Measurements from ENCODE around the gene IRAK1. TPM values are rescaled to one million over a fixed set of nuclear protein-coding genes. Genes with fewer than 3 reads are reported as not detected.

Gene IRAK1
- total RNA-seq, 2 donors from 2014 or later, result 71.0 to 83.9 TPM

DNA sequence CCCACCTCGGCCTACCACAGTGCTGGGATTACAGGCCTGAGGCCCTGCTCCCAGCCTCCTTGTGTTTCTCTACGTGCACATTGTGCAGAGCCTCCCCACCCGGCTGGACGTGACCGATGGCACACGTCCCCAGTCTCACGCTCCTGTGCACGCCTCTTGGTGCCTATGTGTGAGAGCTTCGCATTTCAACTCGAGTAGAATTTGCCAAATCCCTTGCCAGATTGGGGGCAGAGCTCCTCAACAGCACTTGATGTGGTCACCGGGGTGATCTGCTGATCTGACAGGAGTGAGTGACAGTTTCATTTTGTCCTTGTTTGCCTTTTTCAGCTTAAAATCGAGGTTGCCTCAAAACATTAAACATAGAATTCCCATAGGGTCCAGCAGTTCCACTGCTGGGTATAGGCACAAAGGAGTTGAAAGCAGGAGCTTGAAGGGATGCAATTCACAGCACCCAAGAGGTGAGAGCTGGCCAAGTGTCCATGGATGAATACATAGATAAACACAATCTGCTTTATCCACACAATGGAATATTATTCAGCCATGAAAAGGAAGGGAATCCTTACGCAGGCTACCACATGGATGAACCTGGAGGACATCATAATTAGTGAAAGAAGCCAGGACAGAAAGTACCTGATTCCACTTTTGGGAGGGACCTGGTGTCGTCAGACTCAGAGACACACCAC is 29.6 kb downstream of the IRAK1 start:
- ATAC-seq (ENCODE audit: insufficient number of reproducible peaks, low FRiP score, low read depth), result no peak

DNA sequence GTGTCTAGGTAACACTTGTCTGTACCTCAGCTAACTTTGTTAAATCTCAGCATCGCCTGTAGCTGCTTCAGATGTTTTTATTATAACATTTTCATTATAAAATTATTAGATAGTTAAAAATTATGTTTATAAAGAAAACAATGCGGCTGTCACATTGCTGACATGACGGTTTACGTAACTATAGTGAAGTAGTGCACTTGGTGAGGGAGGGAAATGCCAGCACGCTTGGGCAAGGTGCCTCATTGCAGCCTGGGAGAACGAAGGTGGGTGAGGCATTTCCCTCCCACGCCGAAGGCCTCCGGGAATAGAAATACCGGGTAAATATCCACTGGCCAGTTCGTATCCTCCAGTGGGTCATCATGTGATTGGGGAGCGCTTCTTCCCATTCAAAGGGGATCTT is 31.2 kb downstream of the IRAK1 start:
- H3K4me1 ChIP-seq (ENCODE audit: control insufficient read depth in 1 of 2, low read depth in 2 of 2), result peaks cover 0 to 6% of the 10 kb centered on the region in 2 donors
- no peak overlapping the region for H3K4me3 ChIP-seq
- H3K27me3 ChIP-seq (replicated peaks; ENCODE audit: insufficient read depth), result no peaks in the 10 kb centered on the region
- ATAC-seq (ENCODE audit: insufficient number of reproducible peaks, low FRiP score, low read depth) (no peak), DNase-seq (ENCODE audit: low spot score) (no peak)
- no peak overlapping the region for H3K27ac ChIP-seq
- no peaks in the 10 kb centered on the region for H3K36me3 ChIP-seq
- H3K9me3 ChIP-seq, result no peaks in the 10 kb centered on the region
- TF ChIP-seq, protein P1, sequence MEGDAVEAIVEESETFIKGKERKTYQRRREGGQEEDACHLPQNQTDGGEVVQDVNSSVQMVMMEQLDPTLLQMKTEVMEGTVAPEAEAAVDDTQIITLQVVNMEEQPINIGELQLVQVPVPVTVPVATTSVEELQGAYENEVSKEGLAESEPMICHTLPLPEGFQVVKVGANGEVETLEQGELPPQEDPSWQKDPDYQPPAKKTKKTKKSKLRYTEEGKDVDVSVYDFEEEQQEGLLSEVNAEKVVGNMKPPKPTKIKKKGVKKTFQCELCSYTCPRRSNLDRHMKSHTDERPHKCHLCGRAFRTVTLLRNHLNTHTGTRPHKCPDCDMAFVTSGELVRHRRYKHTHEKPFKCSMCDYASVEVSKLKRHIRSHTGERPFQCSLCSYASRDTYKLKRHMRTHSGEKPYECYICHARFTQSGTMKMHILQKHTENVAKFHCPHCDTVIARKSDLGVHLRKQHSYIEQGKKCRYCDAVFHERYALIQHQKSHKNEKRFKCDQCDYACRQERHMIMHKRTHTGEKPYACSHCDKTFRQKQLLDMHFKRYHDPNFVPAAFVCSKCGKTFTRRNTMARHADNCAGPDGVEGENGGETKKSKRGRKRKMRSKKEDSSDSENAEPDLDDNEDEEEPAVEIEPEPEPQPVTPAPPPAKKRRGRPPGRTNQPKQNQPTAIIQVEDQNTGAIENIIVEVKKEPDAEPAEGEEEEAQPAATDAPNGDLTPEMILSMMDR (IDR thresholded peaks at IDR 0.05), result no peak

More for the DNA sequence above, 29.6 kb downstream of the IRAK1 start:
- Histone ChIP-seq H3K36me3 (no peaks in the 10 kb centered on the region), H3K4me3 (no peak overlapping the region), H3K27me3 (replicated peaks; ENCODE audit: insufficient read depth) (no peaks in the 10 kb centered on the region), H3K9me3 (no peaks in the 10 kb centered on the region), H3K27ac (no peak overlapping the region), H3K4me1 (ENCODE audit: control insufficient read depth in 1 of 2, low read depth in 2 of 2) (peaks cover 0 to 2% of the 10 kb centered on the region in 2 donors)
- TF ChIP-seq, protein P1 (IDR thresholded peaks at IDR 0.05), result no peak
- DNase-seq (ENCODE audit: low spot score), result no peak

DNA sequence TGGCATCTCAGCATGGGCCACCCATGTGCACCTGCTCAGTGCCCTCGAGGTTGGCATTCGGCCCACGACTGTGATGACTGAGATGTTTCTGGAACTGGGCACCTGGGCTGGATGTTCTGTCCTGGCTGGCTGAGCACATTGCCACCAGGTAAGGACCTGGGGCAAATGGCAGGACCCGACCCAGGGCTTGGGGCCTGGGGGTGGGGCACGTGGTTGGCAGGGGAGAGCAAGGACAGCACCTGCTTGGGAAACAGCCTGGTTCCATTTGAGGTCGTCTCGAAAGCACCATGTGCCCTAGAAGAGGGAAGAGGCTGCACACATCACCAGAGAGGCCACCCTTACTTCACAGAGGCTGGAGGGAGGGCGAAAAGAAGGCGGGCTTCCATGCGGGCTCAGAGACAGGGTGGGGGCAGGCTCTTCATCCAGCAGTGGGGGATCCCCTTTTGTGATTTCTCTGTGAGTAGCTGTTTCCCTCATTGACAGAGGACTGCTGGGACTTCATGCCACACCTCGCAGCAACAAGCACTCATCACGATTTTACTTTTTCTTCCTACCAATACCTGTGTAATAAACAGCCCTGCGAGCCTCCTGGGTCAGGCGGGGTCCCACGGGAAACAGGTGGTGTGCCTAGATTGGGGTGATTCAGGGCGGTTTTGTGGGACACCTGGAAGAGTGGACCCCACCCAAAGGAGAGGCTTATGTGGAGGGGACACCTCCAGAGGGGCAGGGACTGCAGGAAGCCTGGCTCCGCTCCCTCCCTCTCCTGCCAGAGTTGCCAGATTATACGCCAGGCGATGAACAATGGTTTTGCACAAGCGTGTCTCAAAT is 35.1 kb downstream of the IRAK1 start:
- DNase-seq (ENCODE audit: low spot score) (no peak), ATAC-seq (ENCODE audit: insufficient number of reproducible peaks, low FRiP score, low read depth) (no peak)
- H3K4me3 ChIP-seq, result no peak overlapping the region
- peak overlapping the region in 1 of 2 donors; percentile 63 for H3K27ac ChIP-seq
- H3K4me1 ChIP-seq (ENCODE audit: control insufficient read depth in 1 of 2, low read depth in 2 of 2), result peaks cover 0 to 6% of the 10 kb centered on the region in 2 donors
- TF ChIP-seq, protein P1 (IDR thresholded peaks at IDR 0.05), result no peak
- H3K9me3 ChIP-seq, result no peaks in the 10 kb centered on the region
- no peaks in the 10 kb centered on the region for H3K36me3 ChIP-seq
- H3K27me3 ChIP-seq (replicated peaks; ENCODE audit: insufficient read depth), result no peaks in the 10 kb centered on the region

DNA sequence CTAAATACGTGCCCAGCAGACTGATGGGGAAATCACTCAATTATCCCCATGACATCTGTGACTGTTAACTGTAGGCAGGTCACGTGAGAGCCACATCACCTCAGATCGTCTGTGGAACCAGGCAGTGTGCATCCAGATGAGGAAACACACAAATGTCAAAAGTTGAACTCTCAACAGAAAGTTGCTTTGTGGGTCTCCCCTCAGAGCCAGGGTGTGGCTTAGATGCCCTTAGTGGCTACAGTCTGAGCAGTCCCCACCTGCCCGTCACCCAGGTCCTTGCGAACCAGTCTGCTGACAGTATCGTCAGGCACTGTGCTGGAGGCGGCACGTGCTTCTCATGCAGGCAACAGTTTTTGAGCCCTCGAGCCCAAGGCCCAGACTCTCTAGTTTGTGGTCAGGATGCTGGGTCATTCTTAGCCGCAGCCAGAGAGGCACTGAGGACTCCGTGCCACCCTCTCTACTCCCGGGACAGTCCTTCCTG is 36.3 kb downstream of the IRAK1 start:
- DNase-seq (ENCODE audit: low spot score) (no peak), ATAC-seq (ENCODE audit: insufficient number of reproducible peaks, low FRiP score, low read depth) (no peak)
- H3K27me3 ChIP-seq (replicated peaks; ENCODE audit: insufficient read depth), result no peaks in the 10 kb centered on the region
- no peak overlapping the region for H3K27ac ChIP-seq
- H3K4me3 ChIP-seq, result no peak overlapping the region
- TF ChIP-seq, protein P1 (IDR thresholded peaks at IDR 0.05), result no peak
- H3K36me3 ChIP-seq, result no peaks in the 10 kb centered on the region
- H3K4me1 ChIP-seq (ENCODE audit: control insufficient read depth in 1 of 2, low read depth in 2 of 2), result peaks cover 0 to 6% of the 10 kb centered on the region in 2 donors
- no peaks in the 10 kb centered on the region for H3K9me3 ChIP-seq
